ACHN (cell line): Measurements from ENCODE around the gene TRAM2.

Experiments used
- DNase-seq: peaks from one replicate; pipeline ENCODE4 v3.0.0-alpha.2; 2015
- in situ Hi-C: cut with HindIII; loops from 2 replicates; pipeline ENCODE4 v1.10.0; 2017; ENCODE audit warnings: low sequenced_read_pairs, low pct_ligation_motif_present, low pct_unique_long_range_greater_than_20kb

TRAM2 gene

GRCh38 chr6:52577022-52577777, at the start of gene TRAM2:
TSS of gene TRAM2 (minus strand) at chr6:52577060. CDS start at chr6:52576915, 145 bp downstream.
- peak; percentile 84 for DNase-seq
- in situ Hi-C loops, result no loop called here

- DNase-seq, result no peak
- in situ Hi-C loops, result no loop called here
Observed at GRCh38 chr6:52622810-52623209, 46.0 kb upstream of the TRAM2 start.

GRCh38 chr6:52621631-52622030, 44.8 kb upstream of the TRAM2 start:
- no peak for DNase-seq
- in situ Hi-C loops, result no loop called here

- in situ Hi-C loops, result no loop called here
Observed at GRCh38 chr6:52620906-52621190, 44.0 kb upstream of the TRAM2 start.

GRCh38 chr6:52620055-52620905, 43.4 kb upstream of the TRAM2 start:
- in situ Hi-C loops, result no loop called here
- DNase-seq, result no peak

More at GRCh38 chr6:52620906-52621190, 44.0 kb upstream of the TRAM2 start:
- no peak for DNase-seq

GRCh38 chr6:52617087-52617486, 40.2 kb upstream of the TRAM2 start:
- in situ Hi-C loops, result no loop called here
- no peak for DNase-seq

- in situ Hi-C loops, result no loop called here
- no peak for DNase-seq
Observed at GRCh38 chr6:52616059-52616690, 39.3 kb upstream of the TRAM2 start.

- in situ Hi-C loops, result no loop called here
- DNase-seq, result no peak
Observed at GRCh38 chr6:52612336-52613054, 35.6 kb upstream of the TRAM2 start.

- in situ Hi-C loops, result no loop called here
- DNase-seq, result no peak
Observed at GRCh38 chr6:52611833-52612232, 35.0 kb upstream of the TRAM2 start.

- in situ Hi-C loops, result no loop called here
- no peak for DNase-seq
Observed at GRCh38 chr6:52610745-52611355, 34.0 kb upstream of the TRAM2 start.

- in situ Hi-C loops, result no loop called here
- no peak for DNase-seq
Observed at GRCh38 chr6:52610011-52610410, 33.2 kb upstream of the TRAM2 start.

GRCh38 chr6:52605610-52606185, 28.8 kb upstream of the TRAM2 start:
- no peak for DNase-seq
- in situ Hi-C loops, result no loop called here

- DNase-seq, result peak; percentile 48
- in situ Hi-C loops, result no loop called here
Observed at GRCh38 chr6:52603000-52603795, 26.3 kb upstream of the TRAM2 start.

- no peak for DNase-seq
- in situ Hi-C loops, result no loop called here
Observed at GRCh38 chr6:52598824-52599190, 21.9 kb upstream of the TRAM2 start.

- peak; percentile 80 for DNase-seq
- in situ Hi-C loops, result no loop called here
Observed at GRCh38 chr6:52598123-52598823, 21.4 kb upstream of the TRAM2 start.

GRCh38 chr6:52597738-52598122, 20.9 kb upstream of the TRAM2 start:
- in situ Hi-C loops, result no loop called here
- no peak for DNase-seq
